Effector CD4-positive, alpha-beta T cell (primary cell): ENCODE measurements around the gene EIF3A.

Experiments used
- DNase-seq: peaks from one replicate; pipeline ENCODE4 v3.0.0-alpha.2; 2020

The EIF3A gene

DNA sequence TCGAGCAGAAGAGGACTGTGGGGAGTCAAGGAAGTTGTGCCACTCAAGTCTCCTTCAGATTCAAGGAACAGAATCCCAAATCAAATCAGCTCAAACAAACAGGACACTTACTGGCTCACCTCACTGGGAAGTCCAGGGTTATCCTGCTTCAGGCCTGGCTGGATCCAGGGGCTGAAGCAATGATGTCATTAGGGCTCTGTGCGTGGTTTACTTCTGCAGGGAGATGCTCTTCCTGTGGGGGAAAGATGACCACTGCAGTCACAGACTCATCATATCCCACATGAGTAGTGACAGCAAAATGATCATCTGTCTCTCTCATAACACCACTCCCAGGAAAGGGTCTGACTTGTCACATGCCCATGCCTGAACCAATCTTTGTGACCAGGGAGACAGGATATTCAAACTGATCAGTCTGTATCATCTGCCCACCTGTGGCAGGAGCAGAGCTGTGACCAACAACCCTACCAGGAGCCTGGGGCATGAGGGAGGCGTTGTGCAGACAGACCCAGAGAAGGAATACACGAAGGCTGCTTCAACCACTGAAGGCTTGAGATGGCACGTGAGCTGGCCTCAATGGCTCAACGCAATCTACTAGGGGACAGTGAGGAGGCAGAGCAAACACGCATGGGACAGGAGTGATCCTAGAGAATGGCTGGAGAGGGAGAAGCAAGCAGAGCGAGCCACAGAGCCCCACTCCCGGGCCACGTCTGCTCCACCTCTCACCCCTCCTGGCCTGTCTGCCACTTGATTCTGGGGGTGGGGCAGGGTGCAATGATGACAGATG lies 78.7 kb downstream of the EIF3A start:
- no peak for DNase-seq

DNA sequence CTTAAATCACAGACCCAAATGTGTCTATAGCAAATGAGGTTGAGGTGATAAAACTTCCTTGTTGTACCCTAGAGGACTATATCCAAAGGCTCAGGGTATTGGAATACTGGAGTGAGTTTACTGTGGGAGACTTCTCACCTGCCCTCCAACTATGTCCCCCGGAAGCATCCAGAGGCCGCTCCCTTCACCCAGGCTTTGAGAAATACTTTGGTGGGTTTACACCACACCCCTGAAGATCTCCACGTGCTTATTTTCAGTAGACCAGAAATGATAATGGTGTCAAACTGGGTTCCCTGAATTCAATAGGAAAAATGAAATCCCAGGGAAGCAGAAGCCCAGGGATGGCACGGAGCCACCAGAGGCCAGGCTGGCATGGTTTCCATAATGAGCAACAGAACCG lies 82.4 kb downstream of the EIF3A start:
- DNase-seq, result no peak

- no peak for DNase-seq
These were observed 83.2 kb downstream of the EIF3A start for GRCh38 chr10:118997379-118997778.

DNA sequence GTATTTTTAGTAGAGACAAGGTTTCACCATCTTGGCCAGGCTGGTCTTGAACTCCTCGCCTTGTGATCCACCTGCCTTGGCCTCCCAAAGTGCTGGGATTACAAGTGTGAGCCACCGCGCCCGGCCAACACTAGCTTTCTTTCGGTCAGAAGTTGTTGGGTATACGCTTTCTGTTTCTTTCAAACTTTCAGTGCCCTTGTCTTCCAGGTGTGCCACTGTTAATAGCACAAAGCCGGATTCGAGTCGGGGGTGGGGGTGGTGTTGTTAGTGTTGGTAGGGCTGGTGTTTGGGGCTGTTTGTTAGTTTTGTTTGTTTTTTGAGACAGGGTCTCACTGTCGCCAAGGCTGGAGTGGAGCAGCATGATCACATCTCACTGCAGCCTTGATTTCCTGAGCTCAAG lies 84.9 kb downstream of the EIF3A start:
- DNase-seq, result no peak

DNA sequence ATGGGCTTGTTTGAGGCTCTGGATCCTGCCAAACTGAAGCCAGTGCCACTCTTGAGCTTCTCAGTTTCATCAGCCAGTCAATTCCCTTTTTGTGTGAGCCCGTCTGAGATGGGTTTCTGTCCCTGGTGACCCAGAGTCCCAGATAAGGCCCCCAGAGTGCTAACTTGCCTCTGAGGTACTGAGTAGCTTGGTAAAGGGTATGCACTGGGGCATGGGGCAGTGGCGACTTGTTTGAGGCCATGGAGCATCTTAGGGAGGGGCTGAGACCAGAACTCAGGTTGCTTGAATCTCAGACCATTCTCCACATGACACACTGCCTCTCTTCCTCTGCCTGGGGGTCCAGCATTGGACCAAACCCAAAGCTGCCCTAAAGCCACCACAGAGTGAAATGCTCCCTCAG lies 86.3 kb downstream of the EIF3A start:
- DNase-seq, result no peak

GRCh38 chr10:118993214-118993613 lies 87.4 kb downstream of the EIF3A start:
- DNase-seq, result no peak

DNA sequence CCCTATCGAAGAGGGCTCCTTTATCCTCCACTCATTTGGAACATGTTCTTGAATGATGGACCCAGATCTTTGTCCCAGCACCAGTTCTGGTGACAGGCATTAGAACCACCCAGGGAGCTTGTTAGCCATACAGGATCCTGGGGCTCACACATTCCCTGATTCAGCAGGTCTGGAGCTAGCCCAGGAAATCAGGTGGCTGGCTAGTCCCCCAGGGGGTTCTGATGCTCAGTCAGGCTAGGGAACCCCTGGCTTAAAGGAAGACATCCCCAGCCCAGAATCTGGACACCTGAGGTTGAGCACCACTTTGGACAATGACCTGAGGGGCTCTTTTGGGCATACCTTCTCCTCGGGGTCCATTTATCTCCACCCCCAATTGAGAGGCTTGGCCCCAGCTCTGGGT lies 88.1 kb downstream of the EIF3A start:
- DNase-seq, result no peak

DNA sequence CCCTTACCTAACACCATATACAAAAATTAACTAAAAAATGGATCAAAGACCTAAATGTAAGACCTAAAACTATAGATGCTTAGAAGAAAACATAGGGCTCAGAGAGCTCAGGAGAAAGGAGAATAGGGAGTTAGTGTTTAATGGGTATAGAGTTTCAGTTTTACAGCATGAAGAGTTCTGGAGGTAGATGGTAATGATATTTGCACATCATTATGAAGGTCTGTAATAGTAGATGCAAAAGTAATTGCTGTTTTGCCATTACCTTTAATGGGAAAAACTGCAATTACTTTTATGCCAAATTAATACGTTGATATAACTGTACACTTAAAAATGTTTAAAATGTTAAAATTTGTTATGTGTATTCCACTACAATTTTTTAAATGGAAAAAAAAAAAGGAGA lies 90.3 kb downstream of the EIF3A start:
- no peak for DNase-seq

- no peak for DNase-seq
These were observed 93.5 kb downstream of the EIF3A start for GRCh38 chr10:118986815-118987790.

- DNase-seq, result no peak
These were observed 95.0 kb downstream of the EIF3A start for GRCh38 chr10:118985576-118985975.
